GM23338 (cell line): ENCODE results near the gene PKIB.

Source experiments
- CREB1 ChIP-seq: fragments of 250-450 bp; sonication (Bioruptor Pico); IDR thresholded peaks from 2 replicates; pipeline ENCODE4 v1.5.0; 2020; ENCODE audit warnings: low read depth, mild to moderate bottlenecking, moderate library complexity
- CTCF ChIP-seq, 2 experiments: fragments of 200-600 bp in 1 of 2; sonication (generic) in 1 of 2; conservative IDR thresholded peaks; 2 replicates each; pipeline versions ENCODE4 v1.5.1 to v1.6.1; 2016 to 2017; ENCODE audit warnings: antibody characterized with exemption in 2 of 2, low read depth in 2 of 2, mild to moderate bottlenecking in 2 of 2, moderate library complexity in 1 of 2
- EZH2 ChIP-seq: fragments of 200-600 bp; sonication (generic); IDR thresholded peaks from one replicate; pipeline ENCODE4 v1.8.0; 2017; ENCODE audit warnings: antibody characterized with exemption, mild to moderate bottlenecking, low read depth; ENCODE audit not compliant: unreplicated experiment
- EZH2phosphoT487 ChIP-seq: fragments of 200-600 bp; sonication (generic); IDR thresholded peaks from one replicate; pipeline ENCODE4 v1.8.1; 2018; ENCODE audit warnings: antibody characterized with exemption; ENCODE audit not compliant: unreplicated experiment
- JUNB ChIP-seq: IDR thresholded peaks from one replicate; pipeline ENCODE4 v1.6.1; 2016; ENCODE audit warnings: antibody characterized with exemption; ENCODE audit not compliant: unreplicated experiment
- POLR2AphosphoS5 ChIP-seq: IDR thresholded peaks from 2 replicates; pipeline ENCODE4 v1.6.1; 2016; ENCODE audit warnings: antibody characterized with exemption, low read depth
- REST ChIP-seq: IDR thresholded peaks from one replicate; pipeline ENCODE4 v1.6.1; 2018; ENCODE audit warnings: antibody characterized with exemption; ENCODE audit not compliant: unreplicated experiment

- TF ChIP-seq EZH2phosphoT487 = no peak
- TF ChIP-seq CTCF (conservative IDR thresholded peaks at IDR 0.05; ENCODE audit: low read depth in 2 of 2) = no peak
- no peak for TF ChIP-seq POLR2AphosphoS5
- TF ChIP-seq REST = no peak
- no peak for TF ChIP-seq EZH2
- no peak for TF ChIP-seq CREB1 (CRISPR knock-in tag)
- no peak for TF ChIP-seq JUNB
Measured at GRCh38 chr6:122752459-122752858, 142.3 kb downstream of the PKIB start.
